ENCODE data around the gene ADGRB3.
"Not testable (repeated sequence)": the region's sequence is repeated elsewhere in the genome, so short reads cannot be mapped to it uniquely, and the experiment has no call there.

The ADGRB3 gene

DNA sequence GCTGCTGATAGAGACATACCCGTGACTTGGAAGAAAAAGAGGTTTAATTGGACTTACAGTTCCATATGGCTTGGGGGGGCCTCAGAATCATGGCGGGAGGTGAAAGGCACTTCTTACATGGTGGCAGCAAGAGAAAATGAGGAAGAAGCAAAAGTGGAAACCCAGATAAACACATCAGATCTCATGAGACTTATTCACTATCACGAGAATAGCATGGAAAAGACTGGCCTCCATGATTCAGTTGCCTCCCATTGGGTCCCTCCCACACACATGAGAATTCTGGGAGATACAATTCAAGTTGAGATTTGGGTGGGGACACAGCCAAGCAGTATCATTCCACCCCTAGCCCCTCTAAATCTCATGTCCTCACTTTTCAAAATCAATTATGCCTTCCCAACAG is 112.8 kb downstream of the ADGRB3 start:
- H3K9me3 ChIP-seq (ENCODE audit: control insufficient read depth, low read length); H3K36me3 ChIP-seq (ENCODE audit: control insufficient read depth, insufficient read depth, low read length); H3K4me1 ChIP-seq (ENCODE audit: control insufficient read depth, insufficient read depth, low read length); H3K4me3 ChIP-seq (ENCODE audit: low read length); H3K9ac ChIP-seq (ENCODE audit: low read length); H3K27me3 ChIP-seq (ENCODE audit: control insufficient read depth, insufficient read depth, low read length): not testable (repeated sequence)

- Histone ChIP-seq H3K36me3 (ENCODE audit: control insufficient read depth, insufficient read depth, low read length) (no peaks in the 10 kb centered on the region), H3K4me3 (ENCODE audit: low read length) (no peak overlapping the region), H3K4me1 (ENCODE audit: control insufficient read depth, insufficient read depth, low read length) (no peaks in the 10 kb centered on the region), H3K27me3 (ENCODE audit: control insufficient read depth, insufficient read depth, low read length) (no peaks in the 10 kb centered on the region), H3K9ac (ENCODE audit: low read length) (no peak overlapping the region), H3K9me3 (ENCODE audit: control insufficient read depth, low read length) (no peaks in the 10 kb centered on the region)
These were observed 119.7 kb downstream of the ADGRB3 start for GRCh38 chr6:68754681-68755213.

- no peak overlapping the region for H3K9ac ChIP-seq (ENCODE audit: low read length)
- no peaks in the 10 kb centered on the region for H3K36me3 ChIP-seq (ENCODE audit: control insufficient read depth, insufficient read depth, low read length)
- no peaks in the 10 kb centered on the region for H3K4me1 ChIP-seq (ENCODE audit: control insufficient read depth, insufficient read depth, low read length)
- no peak overlapping the region for H3K4me3 ChIP-seq (ENCODE audit: low read length)
- H3K27me3 ChIP-seq (ENCODE audit: control insufficient read depth, insufficient read depth, low read length): no peaks in the 10 kb centered on the region
- no peaks in the 10 kb centered on the region for H3K9me3 ChIP-seq (ENCODE audit: control insufficient read depth, low read length)
These were observed 121.6 kb downstream of the ADGRB3 start for GRCh38 chr6:68756454-68757375.

- Histone ChIP-seq H3K4me3 (ENCODE audit: low read length) (no peak overlapping the region), H3K36me3 (ENCODE audit: control insufficient read depth, insufficient read depth, low read length) (no peaks in the 10 kb centered on the region)
These were observed 122.7 kb downstream of the ADGRB3 start for GRCh38 chr6:68757821-68758220.

DNA sequence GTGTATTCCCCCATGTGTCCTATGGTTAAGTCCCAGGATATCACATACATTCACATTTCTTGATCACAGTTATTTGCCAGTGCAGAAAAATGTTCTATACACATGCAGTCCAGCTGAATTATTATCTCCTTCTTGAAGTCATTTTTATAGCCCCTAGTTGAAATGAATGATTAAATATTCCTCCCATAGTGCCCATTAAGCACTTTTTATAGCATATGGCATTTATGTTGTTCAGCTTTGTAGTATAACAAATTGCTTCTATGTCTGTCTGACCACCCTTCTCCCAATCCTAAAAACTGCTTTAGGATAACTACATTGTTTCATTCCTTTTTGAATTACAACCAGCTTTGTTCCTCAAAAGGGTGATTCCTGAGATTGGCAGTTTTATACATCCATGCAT is 123.5 kb downstream of the ADGRB3 start:
- Histone ChIP-seq H3K9me3 (ENCODE audit: control insufficient read depth, low read length) (no peaks in the 10 kb centered on the region), H3K9ac (ENCODE audit: low read length) (no peak overlapping the region), H3K27me3 (ENCODE audit: control insufficient read depth, insufficient read depth, low read length) (no peaks in the 10 kb centered on the region), H3K4me1 (ENCODE audit: control insufficient read depth, insufficient read depth, low read length) (no peaks in the 10 kb centered on the region), H3K4me3 (ENCODE audit: low read length) (no peak overlapping the region), H3K36me3 (ENCODE audit: control insufficient read depth, insufficient read depth, low read length) (no peaks in the 10 kb centered on the region)

More at GRCh38 chr6:68757821-68758220, 122.7 kb downstream of the ADGRB3 start:
- Histone ChIP-seq H3K27me3 (ENCODE audit: control insufficient read depth, insufficient read depth, low read length) (no peaks in the 10 kb centered on the region), H3K9ac (ENCODE audit: low read length) (no peak overlapping the region), H3K4me1 (ENCODE audit: control insufficient read depth, insufficient read depth, low read length) (no peaks in the 10 kb centered on the region), H3K9me3 (ENCODE audit: control insufficient read depth, low read length) (no peaks in the 10 kb centered on the region)

DNA sequence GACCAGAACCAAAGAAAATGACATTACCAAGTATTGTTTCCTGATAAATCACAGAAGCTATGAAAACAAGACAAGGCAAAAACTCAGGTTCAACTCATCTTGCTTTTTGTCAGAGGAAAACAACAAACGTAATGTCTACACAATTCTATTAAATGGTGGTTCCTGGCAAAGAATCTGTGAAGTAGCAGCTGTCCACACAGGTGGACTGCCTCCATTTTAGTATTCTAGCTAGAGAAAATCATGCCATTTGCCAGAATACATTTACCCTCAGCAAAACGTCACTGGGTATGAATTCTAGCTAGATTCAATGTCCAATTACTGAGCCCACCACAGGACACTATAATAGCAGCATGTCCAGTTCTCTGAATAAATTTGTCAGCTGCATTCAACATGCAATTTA is 125.4 kb downstream of the ADGRB3 start:
- H3K4me3 ChIP-seq (ENCODE audit: low read length): no peak overlapping the region
- no peaks in the 10 kb centered on the region for H3K36me3 ChIP-seq (ENCODE audit: control insufficient read depth, insufficient read depth, low read length)
- H3K9me3 ChIP-seq (ENCODE audit: control insufficient read depth, low read length): no peaks in the 10 kb centered on the region
- no peak overlapping the region for H3K9ac ChIP-seq (ENCODE audit: low read length)
- H3K27me3 ChIP-seq (ENCODE audit: control insufficient read depth, insufficient read depth, low read length): no peaks in the 10 kb centered on the region
- no peaks in the 10 kb centered on the region for H3K4me1 ChIP-seq (ENCODE audit: control insufficient read depth, insufficient read depth, low read length)

- Histone ChIP-seq H3K9me3 (ENCODE audit: control insufficient read depth, low read length) (no peaks in the 10 kb centered on the region), H3K9ac (ENCODE audit: low read length) (no peak overlapping the region), H3K27me3 (ENCODE audit: control insufficient read depth, insufficient read depth, low read length) (no peaks in the 10 kb centered on the region), H3K4me3 (ENCODE audit: low read length) (no peak overlapping the region), H3K36me3 (ENCODE audit: control insufficient read depth, insufficient read depth, low read length) (no peaks in the 10 kb centered on the region), H3K4me1 (ENCODE audit: control insufficient read depth, insufficient read depth, low read length) (no peaks in the 10 kb centered on the region)
These were observed 126.0 kb downstream of the ADGRB3 start for GRCh38 chr6:68760941-68761676.

GRCh38 chr6:68761985-68762384 is 126.9 kb downstream of the ADGRB3 start:
- Histone ChIP-seq H3K9me3 (ENCODE audit: control insufficient read depth, low read length) (no peaks in the 10 kb centered on the region), H3K4me3 (ENCODE audit: low read length) (no peak overlapping the region), H3K9ac (ENCODE audit: low read length) (no peak overlapping the region), H3K27me3 (ENCODE audit: control insufficient read depth, insufficient read depth, low read length) (no peaks in the 10 kb centered on the region), H3K36me3 (ENCODE audit: control insufficient read depth, insufficient read depth, low read length) (no peaks in the 10 kb centered on the region), H3K4me1 (ENCODE audit: control insufficient read depth, insufficient read depth, low read length) (no peaks in the 10 kb centered on the region)

GRCh38 chr6:68771426-68771825 is 136.3 kb downstream of the ADGRB3 start:
- Histone ChIP-seq H3K27me3 (ENCODE audit: control insufficient read depth, insufficient read depth, low read length) (no peaks in the 10 kb centered on the region), H3K4me1 (ENCODE audit: control insufficient read depth, insufficient read depth, low read length) (no peaks in the 10 kb centered on the region), H3K9ac (ENCODE audit: low read length) (no peak overlapping the region), H3K4me3 (ENCODE audit: low read length) (no peak overlapping the region), H3K36me3 (ENCODE audit: control insufficient read depth, insufficient read depth, low read length) (no peaks in the 10 kb centered on the region), H3K9me3 (ENCODE audit: control insufficient read depth, low read length) (no peaks in the 10 kb centered on the region)

GRCh38 chr6:68774843-68775242 is 139.8 kb downstream of the ADGRB3 start:
- Histone ChIP-seq H3K27me3 (ENCODE audit: control insufficient read depth, insufficient read depth, low read length) (no peaks in the 10 kb centered on the region), H3K9ac (ENCODE audit: low read length) (no peak overlapping the region), H3K36me3 (ENCODE audit: control insufficient read depth, insufficient read depth, low read length) (no peaks in the 10 kb centered on the region), H3K4me3 (ENCODE audit: low read length) (no peak overlapping the region), H3K9me3 (ENCODE audit: control insufficient read depth, low read length) (no peaks in the 10 kb centered on the region), H3K4me1 (ENCODE audit: control insufficient read depth, insufficient read depth, low read length) (no peaks in the 10 kb centered on the region)

GRCh38 chr6:68776354-68776753 is 141.3 kb downstream of the ADGRB3 start:
- no peaks in the 10 kb centered on the region for H3K36me3 ChIP-seq (ENCODE audit: control insufficient read depth, insufficient read depth, low read length)
- H3K4me1 ChIP-seq (ENCODE audit: control insufficient read depth, insufficient read depth, low read length): no peaks in the 10 kb centered on the region
- H3K9me3 ChIP-seq (ENCODE audit: control insufficient read depth, low read length): no peaks in the 10 kb centered on the region
- no peaks in the 10 kb centered on the region for H3K27me3 ChIP-seq (ENCODE audit: control insufficient read depth, insufficient read depth, low read length)
- H3K9ac ChIP-seq (ENCODE audit: low read length): no peak overlapping the region
- no peak overlapping the region for H3K4me3 ChIP-seq (ENCODE audit: low read length)

DNA sequence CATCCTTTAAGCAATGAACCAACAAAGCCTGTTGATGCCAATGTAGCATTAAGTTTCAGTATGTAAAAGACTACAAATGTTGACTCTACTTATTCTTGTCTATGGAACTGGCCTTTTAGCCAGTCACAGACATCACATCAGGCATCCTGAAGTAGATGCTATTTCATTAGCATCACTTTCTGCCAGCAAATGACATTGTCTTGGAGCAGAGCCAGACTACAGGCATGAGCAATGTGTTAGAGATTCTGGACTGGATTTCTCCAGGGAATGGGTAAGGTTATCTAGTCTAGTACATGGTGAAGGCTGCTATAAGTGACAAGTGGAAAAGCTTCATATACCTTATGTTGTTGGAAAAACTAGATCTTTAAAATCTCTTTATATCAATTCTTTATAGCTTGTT is 142.9 kb downstream of the ADGRB3 start:
- H3K9me3 ChIP-seq (ENCODE audit: control insufficient read depth, low read length): no peaks in the 10 kb centered on the region
- H3K4me1 ChIP-seq (ENCODE audit: control insufficient read depth, insufficient read depth, low read length): no peaks in the 10 kb centered on the region
- H3K27me3 ChIP-seq (ENCODE audit: control insufficient read depth, insufficient read depth, low read length): no peaks in the 10 kb centered on the region
- H3K9ac ChIP-seq (ENCODE audit: low read length): no peak overlapping the region
- no peak overlapping the region for H3K4me3 ChIP-seq (ENCODE audit: low read length)
- no peaks in the 10 kb centered on the region for H3K36me3 ChIP-seq (ENCODE audit: control insufficient read depth, insufficient read depth, low read length)
